WTC11 (cell line): ENCODE results near the gene SPEN. TPM values are rescaled to one million over a fixed set of nuclear protein-coding genes. Genes with fewer than 3 reads are reported as not detected.

Source experiments
- ATAC-seq: fragments of 200-7000 bp; cut with Tn5 transposase; 2 replicates; pipeline ENCODE4 v1.10.0; 2021; ENCODE audit warnings: mild to moderate bottlenecking, moderate library complexity
- CTCF ChIA-PET: fragments of 300-600 bp; sonication (Branson Sonifier 250); formaldehyde crosslinking; loops from one replicate; lab custom pipeline; 2021; ENCODE audit warnings: antibody characterized with exemption; lab: Charles Lee
- POLR2A ChIA-PET: fragments of 350-600 bp; sonication (Branson Sonifier 250); formaldehyde crosslinking; loops from one replicate; lab custom pipeline; 2021; ENCODE audit warnings: antibody characterized with exemption; lab: Charles Lee
- DNase-seq: peaks from one replicate; pipeline ENCODE4 v3.0.0; 2021; ENCODE audit warnings: low spot score
- H3K27ac Mint-ChIP-seq: 2 replicates; pipeline ENCODE4 v1.8.0; 2021; ENCODE audit warnings: mixed read lengths
- H3K27me3 Mint-ChIP-seq: 2 replicates; pipeline ENCODE4 v1.8.0; 2021; ENCODE audit warnings: low read depth, mild to moderate bottlenecking, moderate library complexity, mixed read lengths
- H3K36me3 Mint-ChIP-seq: 2 replicates; pipeline ENCODE4 v1.8.0; 2021; ENCODE audit warnings: mixed read lengths
- H3K4me1 Mint-ChIP-seq: 2 replicates; pipeline ENCODE4 v1.8.0; 2022; ENCODE audit warnings: mixed read lengths
- H3K4me3 Mint-ChIP-seq: 2 replicates; pipeline ENCODE4 v1.8.0; 2021; ENCODE audit warnings: mild to moderate bottlenecking, moderate library complexity, mixed read lengths
- H3K9me3 Mint-ChIP-seq: 2 replicates; pipeline ENCODE4 v1.8.0; 2021; ENCODE audit warnings: mixed read lengths
- E2F5 ChIP-seq: sonication (generic); formaldehyde crosslinking; IDR thresholded peaks from 2 replicates; pipeline ENCODE4 v1.8.1; 2022; ENCODE audit warnings: mild to moderate bottlenecking, moderate library complexity, missing genetic modification reagents
- GABPB1 ChIP-seq: sonication (generic); formaldehyde crosslinking; IDR thresholded peaks from 2 replicates; pipeline ENCODE4 v1.8.1; 2023; ENCODE audit warnings: mild to moderate bottlenecking, missing genetic modification reagents
- GTF2I ChIP-seq: fragments of 250-450 bp; sonication (Bioruptor Pico); conservative IDR thresholded peaks from 2 replicates; pipeline ENCODE4 v1.4.0; 2021; ENCODE audit warnings: mild to moderate bottlenecking
- HMGA2 ChIP-seq: fragments of 250-450 bp; sonication (Bioruptor Pico); IDR thresholded peaks from 2 replicates; pipeline ENCODE4 v1.4.0; 2021; ENCODE audit warnings: mild to moderate bottlenecking, moderate library complexity
- IRF2 ChIP-seq: sonication (generic); formaldehyde crosslinking; IDR thresholded peaks from 2 replicates; pipeline ENCODE4 v1.8.0; 2022; ENCODE audit warnings: low read depth, missing genetic modification reagents, borderline replicate concordance
- MAX ChIP-seq: sonication (generic); formaldehyde crosslinking; IDR thresholded peaks from 2 replicates; pipeline ENCODE4 v1.8.0; 2022; ENCODE audit warnings: mild to moderate bottlenecking, missing genetic modification reagents
- NFATC4 ChIP-seq: fragments of 250-450 bp; sonication (Bioruptor Pico); IDR thresholded peaks from 2 replicates; pipeline ENCODE4 v1.9.0; 2021; ENCODE audit warnings: mild to moderate bottlenecking
- SP1 ChIP-seq: sonication (generic); formaldehyde crosslinking; conservative IDR thresholded peaks from 2 replicates; pipeline ENCODE4 v1.8.1; 2022; ENCODE audit warnings: missing genetic modification reagents
- STAT6 ChIP-seq: sonication (generic); formaldehyde crosslinking; conservative IDR thresholded peaks from 2 replicates; pipeline ENCODE4 v1.8.1; 2023; ENCODE audit warnings: mild to moderate bottlenecking, low read depth, missing genetic modification reagents, moderate library complexity
- ZNF121 ChIP-seq: sonication (generic); formaldehyde crosslinking; IDR thresholded peaks from 2 replicates; pipeline ENCODE4 v1.8.0; 2023; ENCODE audit warnings: missing genetic modification reagents
- ZNF263 ChIP-seq: sonication (generic); formaldehyde crosslinking; IDR thresholded peaks from 2 replicates; pipeline ENCODE4 v1.8.1; 2022; ENCODE audit warnings: low read depth, mild to moderate bottlenecking, moderate library complexity, missing genetic modification reagents
- ZNF396 ChIP-seq: fragments of 250-450 bp; sonication (Bioruptor Pico); IDR thresholded peaks from 2 replicates; pipeline ENCODE4 v1.8.0; 2021; ENCODE audit warnings: mild to moderate bottlenecking, moderate library complexity, borderline replicate concordance
- ZNF416 ChIP-seq: fragments of 250-450 bp; sonication (Bioruptor Pico); IDR thresholded peaks from 2 replicates; pipeline ENCODE4 v1.9.0; 2021; ENCODE audit warnings: mild to moderate bottlenecking, inconsistent platforms
- total RNA-seq: library from RNA; stranded (reverse); gene quantifications from 3 replicates; pipeline ENCODE4 v1.2.3, GENCODE V29; 2021
- TF ChIP-seq, protein P1 (sequence below): fragments of 200-600 bp; IDR thresholded peaks from 2 replicates; pipeline ENCODE4 v1.8.0; 2022; ENCODE audit warnings: antibody characterized with exemption
- TF ChIP-seq, protein P2 (sequence below): sonication (generic); formaldehyde crosslinking; IDR thresholded peaks from 2 replicates; pipeline ENCODE4 v1.8.0; 2022; ENCODE audit warnings: mild to moderate bottlenecking, missing genetic modification reagents
- TF ChIP-seq, protein P3 (sequence below): fragments of 250-450 bp; sonication (Bioruptor Pico); conservative IDR thresholded peaks from 2 replicates; pipeline ENCODE4 v1.9.0; 2021; ENCODE audit warnings: mild to moderate bottlenecking

The SPEN gene
- total RNA-seq, 1 experiment from 2014 or later, result 48.8 TPM

DNA sequence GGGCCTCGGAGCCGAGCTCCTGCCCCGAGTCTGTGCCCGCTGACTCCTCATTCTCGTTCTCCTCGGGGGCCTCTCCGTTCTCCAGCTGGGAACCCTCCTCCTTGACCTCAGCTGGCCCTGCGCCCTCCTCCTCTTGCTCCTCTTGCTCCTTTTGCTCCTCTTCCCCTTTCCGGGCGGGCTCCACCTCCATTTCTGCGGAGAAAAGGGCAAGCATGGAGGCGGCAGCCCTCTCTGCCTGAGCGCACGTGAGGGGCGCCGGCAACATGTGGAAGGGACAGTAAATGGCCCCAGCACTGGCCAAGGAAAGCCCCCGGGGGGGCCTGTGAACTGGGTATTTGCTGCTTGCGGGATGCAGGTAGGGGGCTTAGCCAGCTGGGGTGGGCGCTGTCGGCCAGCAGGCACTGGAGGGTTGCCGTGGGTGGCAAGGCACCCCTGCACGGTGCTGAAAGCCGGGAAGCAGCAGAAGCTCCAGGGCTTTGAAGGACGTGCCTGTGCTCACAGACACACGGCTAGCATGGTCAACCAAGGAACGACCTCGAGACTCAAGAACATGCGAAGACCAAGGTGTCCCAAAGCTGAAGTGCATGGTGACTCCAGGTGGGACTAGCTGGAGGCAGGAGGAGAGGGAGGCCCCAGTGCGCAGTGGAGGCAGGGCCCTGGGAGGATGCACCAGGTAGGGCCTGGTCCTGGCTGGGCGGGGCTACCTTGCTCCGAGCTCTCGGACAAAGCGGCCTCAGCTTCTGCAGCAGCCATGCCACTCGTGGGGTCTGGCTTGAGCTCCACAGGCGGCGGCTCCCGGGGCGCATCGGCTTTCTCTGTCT, 97.7 kb downstream of the SPEN start:
- CTCF ChIA-PET, result interaction anchor here (0.6 to 1.8 kb wide), 5 partner anchors 129 to 204 kb away, joined by 3 to 6 read pairs (median 3); no protein-coding TSS in a partner anchor
- H3K27me3 Mint-ChIP-seq, result no peaks in the 10 kb centered on the region
- H3K36me3 Mint-ChIP-seq, result peaks cover 10% of the 10 kb centered on the region
- H3K27ac Mint-ChIP-seq, result no peak overlapping the region
- no peak overlapping the region for H3K4me3 Mint-ChIP-seq
- peaks cover 22% of the 10 kb centered on the region for H3K4me1 Mint-ChIP-seq
- DNase-seq, result no peak
- no peak for ATAC-seq
- no peaks in the 10 kb centered on the region for H3K9me3 Mint-ChIP-seq
- TF ChIP-seq GTF2I (CRISPR knock-in tag), result no peak
- TF ChIP-seq ZNF416 (CRISPR knock-in tag), result no peak
- TF ChIP-seq, protein P1, sequence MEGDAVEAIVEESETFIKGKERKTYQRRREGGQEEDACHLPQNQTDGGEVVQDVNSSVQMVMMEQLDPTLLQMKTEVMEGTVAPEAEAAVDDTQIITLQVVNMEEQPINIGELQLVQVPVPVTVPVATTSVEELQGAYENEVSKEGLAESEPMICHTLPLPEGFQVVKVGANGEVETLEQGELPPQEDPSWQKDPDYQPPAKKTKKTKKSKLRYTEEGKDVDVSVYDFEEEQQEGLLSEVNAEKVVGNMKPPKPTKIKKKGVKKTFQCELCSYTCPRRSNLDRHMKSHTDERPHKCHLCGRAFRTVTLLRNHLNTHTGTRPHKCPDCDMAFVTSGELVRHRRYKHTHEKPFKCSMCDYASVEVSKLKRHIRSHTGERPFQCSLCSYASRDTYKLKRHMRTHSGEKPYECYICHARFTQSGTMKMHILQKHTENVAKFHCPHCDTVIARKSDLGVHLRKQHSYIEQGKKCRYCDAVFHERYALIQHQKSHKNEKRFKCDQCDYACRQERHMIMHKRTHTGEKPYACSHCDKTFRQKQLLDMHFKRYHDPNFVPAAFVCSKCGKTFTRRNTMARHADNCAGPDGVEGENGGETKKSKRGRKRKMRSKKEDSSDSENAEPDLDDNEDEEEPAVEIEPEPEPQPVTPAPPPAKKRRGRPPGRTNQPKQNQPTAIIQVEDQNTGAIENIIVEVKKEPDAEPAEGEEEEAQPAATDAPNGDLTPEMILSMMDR, result no peak
- no peak for TF ChIP-seq ZNF263
- TF ChIP-seq STAT6 (CRISPR knock-in tag), result no peak
- TF ChIP-seq, protein P2, sequence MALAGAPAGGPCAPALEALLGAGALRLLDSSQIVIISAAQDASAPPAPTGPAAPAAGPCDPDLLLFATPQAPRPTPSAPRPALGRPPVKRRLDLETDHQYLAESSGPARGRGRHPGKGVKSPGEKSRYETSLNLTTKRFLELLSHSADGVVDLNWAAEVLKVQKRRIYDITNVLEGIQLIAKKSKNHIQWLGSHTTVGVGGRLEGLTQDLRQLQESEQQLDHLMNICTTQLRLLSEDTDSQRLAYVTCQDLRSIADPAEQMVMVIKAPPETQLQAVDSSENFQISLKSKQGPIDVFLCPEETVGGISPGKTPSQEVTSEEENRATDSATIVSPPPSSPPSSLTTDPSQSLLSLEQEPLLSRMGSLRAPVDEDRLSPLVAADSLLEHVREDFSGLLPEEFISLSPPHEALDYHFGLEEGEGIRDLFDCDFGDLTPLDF (CRISPR knock-in tag), result no peak
- TF ChIP-seq NFATC4 (CRISPR knock-in tag), result no peak
- TF ChIP-seq HMGA2 (CRISPR knock-in tag), result no peak
- no peak for TF ChIP-seq MAX (CRISPR knock-in tag)
- TF ChIP-seq, protein P3, sequence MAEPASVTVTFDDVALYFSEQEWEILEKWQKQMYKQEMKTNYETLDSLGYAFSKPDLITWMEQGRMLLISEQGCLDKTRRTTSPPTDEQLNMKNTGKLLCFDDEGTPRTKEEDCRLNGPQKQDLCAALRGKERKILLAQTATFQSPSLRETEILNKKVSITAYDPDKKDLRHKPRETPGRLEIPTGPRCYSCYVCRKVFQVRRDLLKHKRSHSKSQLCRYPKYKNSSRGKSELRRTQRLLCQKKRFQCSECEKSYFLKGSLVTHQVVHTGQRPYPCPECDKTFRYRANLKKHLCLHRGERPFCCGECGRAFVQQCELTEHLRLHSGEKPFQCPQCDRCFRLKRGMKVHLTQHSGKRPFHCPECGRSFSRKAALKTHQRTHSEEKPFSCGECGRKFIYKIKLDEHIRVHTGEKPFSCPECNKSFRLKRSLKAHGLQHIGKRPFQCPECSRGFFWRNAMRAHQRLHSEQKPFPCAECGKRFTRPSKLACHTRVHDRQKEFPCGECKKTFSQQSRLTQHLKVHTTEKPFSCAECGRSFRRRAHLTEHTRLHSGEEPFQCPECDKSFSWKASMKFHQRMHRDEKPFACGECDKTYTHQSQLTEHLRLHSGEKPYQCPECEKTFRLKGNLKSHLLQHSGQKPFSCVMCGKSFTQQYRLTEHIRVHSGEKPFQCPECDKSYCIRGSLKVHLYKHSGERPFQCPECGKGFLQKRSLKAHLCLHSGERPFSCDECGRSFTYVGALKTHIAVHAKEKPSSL, result no peak
- no peak for TF ChIP-seq E2F5 (CRISPR knock-in tag)
- TF ChIP-seq ZNF396 (CRISPR knock-in tag), result no peak
- no peak for TF ChIP-seq GABPB1 (CRISPR knock-in tag)
- TF ChIP-seq SP1 (CRISPR knock-in tag), result no peak
- no peak for TF ChIP-seq IRF2
- TF ChIP-seq ZNF121 (CRISPR knock-in tag), result no peak
- TF ChIP-seq, all 79 proteins: peak for 0
- POLR2A ChIA-PET, result no interaction called here
